Kidney glomerular epithelial cell (primary cell): ENCODE data around the gene MT1F.
"Not testable (repeated sequence)": the region's sequence is repeated elsewhere in the genome, so short reads cannot be mapped to it uniquely, and the experiment has no call there.

Experiments
- DNase-seq: peaks from one replicate; lab custom pipeline; 2025; lab: John Stamatoyannopoulos, UW

MT1F gene

GRCh38 chr16:56657555-56658326 is at the start of gene MT1F:
Gene MT1F (plus strand): TSS chr16:56657959. CDS start chr16:56658059, 100 bp downstream.
- peak; percentile 91 for DNase-seq

- peak; percentile 97 for DNase-seq
Observed at GRCh38 chr16:56608043-56608875, 49.5 kb upstream of the MT1F start, which contains the start of gene MT2A. Gene MT2A (plus strand): TSS chr16:56608584. CDS start chr16:56608656, 72 bp downstream.

DNA sequence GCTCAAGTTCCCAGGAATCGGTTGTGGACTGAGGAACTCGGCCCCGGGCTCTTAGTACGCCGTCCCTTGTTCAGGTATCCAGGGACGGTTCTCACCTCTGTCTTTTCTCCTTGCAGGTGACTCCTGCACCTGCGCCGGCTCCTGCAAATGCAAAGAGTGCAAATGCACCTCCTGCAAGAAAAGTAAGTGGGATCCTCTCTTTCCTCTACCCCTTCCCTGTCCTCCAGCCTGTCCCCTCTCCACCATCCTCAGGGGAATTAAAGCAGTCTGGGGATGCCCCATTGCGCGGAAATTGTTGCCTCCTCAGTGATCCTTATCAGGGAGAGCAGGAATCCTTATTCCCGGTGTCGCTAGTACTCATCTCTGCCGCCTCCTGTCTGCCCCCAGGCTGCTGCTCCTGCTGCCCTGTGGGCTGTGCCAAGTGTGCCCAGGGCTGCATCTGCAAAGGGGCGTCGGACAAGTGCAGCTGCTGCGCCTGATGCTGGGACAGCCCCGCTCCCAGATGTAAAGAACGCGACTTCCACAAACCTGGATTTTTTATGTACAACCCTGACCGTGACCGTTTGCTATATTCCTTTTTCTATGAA is 48.8 kb upstream of the MT1F start:
- no peak for DNase-seq

DNA sequence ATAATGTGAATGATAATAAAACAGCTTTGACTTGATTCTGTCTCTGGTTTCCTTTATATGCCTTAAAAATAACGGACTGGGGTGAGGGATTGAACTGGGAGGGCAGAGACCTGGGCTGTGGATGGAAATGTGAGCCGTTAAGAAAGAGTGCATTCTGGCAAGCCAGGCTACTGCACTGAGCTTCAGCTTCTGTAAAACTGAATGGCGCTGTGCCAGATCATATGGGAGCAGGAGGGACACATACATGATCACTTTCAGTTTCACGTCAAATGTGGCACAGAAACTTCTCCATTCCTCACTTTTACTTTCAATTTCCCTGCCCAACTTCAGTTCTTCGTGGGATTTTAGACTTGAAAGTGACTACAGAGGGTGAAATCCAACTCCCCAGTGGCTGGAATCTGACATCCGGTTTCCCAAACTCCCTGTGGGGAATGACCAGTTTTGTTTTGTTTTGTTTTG is 48.3 kb upstream of the MT1F start:
- DNase-seq: no peak

DNA sequence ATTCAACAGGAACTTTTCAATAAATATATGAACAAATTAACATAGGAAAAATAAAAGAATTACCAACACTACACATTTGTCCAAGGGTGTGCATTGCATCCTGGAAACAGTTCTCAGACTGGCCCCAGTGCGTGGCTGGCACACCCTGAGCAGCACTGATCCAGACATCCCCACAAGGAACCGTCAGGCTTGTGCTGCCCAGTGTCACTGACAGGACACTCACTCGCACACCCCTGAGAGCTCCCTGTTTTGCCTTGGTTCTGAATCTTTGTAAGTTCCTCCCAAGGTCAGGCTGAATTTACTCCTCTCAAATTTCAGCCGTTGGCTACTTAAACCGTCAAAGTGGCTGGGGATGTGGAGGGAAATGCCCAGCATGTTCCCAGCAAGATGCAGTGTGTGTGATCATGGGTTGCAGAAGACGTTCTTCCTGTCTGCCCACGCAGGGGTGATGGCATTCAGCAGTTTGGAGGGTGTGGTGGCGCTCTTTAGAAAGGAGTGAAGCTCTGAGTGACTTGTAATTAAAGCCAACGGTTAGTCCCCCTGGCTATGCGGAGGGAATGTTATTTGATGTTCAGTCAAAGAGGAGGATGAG is 47.6 kb upstream of the MT1F start:
- peak; percentile 61 for DNase-seq

- DNase-seq: no peak
Observed at GRCh38 chr16:56610609-56611111, 47.1 kb upstream of the MT1F start.

DNA sequence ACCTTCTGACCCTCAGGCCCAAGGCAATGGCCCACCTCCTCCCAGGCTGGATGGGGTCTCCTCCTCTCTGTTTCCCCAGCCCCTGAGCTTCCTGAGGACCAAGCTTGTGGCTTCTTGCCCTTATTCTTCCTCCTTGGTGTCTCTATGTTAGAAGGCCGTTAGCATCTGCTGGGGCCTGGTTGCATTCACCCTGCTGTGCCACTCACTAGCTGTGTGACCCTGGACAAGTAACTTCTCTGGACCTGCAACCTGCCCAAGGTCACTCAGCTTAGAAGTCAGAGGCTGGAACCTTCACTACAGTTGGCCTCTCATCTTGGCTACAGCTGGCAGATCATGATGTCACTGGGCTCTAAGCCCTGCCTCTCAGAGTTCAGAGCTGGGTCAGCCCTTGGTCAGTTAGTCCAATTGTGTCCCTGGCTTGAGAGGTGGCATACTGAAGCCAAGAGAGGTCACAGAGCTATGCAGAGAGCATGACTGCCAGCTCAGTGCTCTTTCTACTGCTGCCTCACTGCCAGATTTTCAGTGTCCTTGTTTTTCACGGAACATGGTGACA is 46.4 kb upstream of the MT1F start:
- peak; percentile 16 for DNase-seq

GRCh38 chr16:56613706-56614105 is 44.1 kb upstream of the MT1F start:
- peak; percentile 6 for DNase-seq

GRCh38 chr16:56614549-56614991 is 43.2 kb upstream of the MT1F start:
- peak; percentile 98 for DNase-seq

- peak; percentile 30 for DNase-seq
Observed at GRCh38 chr16:56615353-56615752, 42.4 kb upstream of the MT1F start.

GRCh38 chr16:56616608-56617211 is 41.0 kb upstream of the MT1F start:
- no peak for DNase-seq

DNA sequence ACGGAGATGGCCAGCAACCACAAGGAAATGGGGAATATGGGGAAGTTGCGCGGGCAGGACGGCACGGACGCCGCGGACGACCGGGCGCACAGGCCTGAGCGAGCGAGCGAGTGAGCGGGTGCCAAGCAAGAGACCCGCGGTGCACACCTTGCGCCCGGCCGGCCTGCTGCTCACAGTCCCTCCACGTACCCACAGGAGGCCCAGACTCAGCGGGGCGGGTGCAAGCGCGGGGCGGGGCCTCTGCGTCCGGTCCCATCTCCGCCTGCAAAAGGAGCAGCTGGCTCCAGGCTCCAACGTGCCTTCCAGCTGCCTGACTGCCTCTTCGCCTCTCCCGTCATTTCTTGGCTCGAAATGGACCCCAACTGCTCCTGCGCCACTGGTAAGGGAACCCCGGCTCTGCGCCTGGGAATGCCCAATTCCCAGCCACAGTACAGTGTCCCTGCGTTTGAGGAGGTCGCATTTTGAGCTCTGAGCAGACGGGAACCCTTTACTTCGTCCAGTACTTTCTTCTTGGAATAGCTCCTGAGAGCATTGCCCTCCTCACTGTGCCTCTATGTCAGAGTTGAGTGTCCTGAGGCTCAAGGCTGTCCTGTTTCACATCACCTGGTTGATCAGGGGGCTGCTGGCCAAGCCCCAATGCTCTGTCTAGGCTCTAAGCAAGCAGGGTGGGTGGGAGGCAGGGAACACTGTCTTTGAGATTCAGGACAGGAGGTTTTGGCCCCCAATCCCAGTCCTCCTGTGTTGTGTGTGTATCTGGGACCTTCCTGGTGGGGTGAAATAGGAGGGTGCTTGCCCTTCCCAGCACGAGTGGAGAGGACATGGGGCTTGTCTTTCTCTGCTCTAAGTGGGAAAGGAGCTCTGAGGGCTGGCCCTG is 40.3 kb upstream of the MT1F start:
- DNase-seq: peak; percentile 33

DNA sequence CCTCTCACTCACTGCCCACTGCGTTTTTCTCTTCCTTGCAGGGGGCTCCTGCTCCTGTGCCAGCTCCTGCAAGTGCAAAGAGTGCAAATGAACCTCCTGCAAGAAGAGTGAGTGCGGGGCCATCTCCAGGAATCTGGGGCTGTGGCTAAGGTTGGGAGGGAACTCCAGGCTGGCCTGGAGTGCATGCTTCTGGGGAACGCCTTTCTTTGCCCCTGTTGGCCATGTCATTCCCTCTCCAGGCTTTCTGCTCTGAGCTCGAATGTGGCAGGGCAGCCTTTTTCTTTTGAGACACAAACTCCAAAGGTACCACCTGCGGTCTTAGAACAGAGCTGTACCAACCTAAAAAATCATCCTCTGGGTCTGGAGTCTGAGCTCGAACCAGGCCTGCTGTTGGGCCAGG is 39.6 kb upstream of the MT1F start:
- no peak for DNase-seq

DNA sequence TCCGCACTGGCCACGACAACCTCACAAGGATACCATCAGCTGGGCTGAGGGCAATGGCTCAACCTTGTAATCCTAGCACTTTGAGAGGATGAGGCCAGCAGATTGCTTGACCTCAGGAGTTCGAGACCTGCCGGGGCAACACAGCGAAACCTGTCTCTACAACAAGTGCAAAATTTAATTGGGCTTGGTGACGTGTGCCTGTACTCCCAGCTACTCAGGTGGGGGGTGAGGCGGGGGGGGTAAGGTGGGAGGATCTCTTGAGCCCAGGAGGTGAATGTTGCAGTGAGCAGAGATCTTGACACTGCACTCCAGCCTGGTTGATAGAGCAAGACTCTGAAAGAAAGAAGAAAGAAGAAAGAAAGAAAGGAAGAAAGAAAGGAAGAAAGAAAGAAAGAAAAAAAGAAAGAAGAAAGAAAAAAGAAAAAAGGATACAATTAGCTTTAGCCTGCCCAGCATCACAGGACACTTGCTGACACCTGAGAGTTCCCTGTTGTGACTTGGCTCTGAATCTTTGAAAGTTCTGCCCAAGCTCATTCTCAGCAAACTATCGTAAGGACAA is 37.3 kb upstream of the MT1F start:
- DNase-seq: no peak

DNA sequence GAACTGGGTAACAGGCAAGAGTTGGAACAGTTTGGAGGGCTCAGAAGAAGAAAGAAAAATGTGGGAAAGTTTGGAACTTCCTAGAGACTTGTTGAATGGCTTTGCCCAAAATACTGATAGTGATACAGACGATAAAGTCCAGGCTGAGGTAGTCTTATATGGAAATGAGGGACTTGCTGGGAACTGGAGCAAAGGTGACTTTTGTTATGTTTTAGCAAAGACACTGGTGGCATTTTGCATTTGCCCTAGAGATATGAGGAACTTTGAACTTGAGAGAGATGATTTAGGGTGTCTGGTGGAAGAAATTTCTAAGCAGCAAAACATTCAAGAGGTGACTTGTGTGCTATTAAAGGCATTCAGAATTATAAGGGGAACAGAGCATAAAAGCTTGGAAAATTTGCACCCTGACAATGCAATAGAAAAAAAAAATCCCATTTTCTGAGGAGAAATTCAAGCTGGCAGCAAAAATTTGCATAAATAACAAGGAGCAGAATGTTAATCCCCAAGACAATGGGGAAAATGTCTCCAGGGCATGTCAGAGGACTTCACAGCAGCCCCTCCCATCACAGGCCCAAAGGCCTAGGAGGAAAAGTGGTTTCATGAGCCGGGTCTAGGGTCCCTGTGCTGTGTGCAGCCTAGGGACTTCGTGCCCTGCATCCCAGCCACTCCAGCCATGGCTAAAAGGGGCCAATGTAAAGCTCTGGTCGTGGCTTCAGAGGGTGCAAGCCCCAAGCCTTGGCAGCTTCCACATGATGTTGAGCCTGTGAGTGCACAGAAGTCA is 35.9 kb upstream of the MT1F start:
- not testable (repeated sequence) for DNase-seq

- DNase-seq: not testable (repeated sequence)
Observed at GRCh38 chr16:56623184-56623583, 34.6 kb upstream of the MT1F start.

DNA sequence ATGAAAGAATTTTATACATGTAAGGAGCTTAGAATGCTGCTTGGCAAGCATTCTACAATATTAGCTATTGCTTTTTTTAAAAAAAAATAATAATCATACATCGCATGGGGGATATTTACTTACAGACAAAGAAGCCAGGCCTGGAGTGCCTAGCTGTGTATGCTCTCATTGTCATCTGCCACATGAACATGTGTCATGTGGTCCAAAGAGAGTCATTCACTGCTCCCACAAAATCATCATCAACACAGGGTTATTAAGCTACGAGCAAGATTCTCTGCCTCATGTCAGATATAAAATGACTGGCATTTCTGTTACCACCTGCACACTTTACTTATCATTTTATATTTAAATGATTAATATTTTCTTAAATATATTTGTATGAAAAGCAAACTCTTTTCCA is 34.1 kb upstream of the MT1F start:
- DNase-seq: no peak

DNA sequence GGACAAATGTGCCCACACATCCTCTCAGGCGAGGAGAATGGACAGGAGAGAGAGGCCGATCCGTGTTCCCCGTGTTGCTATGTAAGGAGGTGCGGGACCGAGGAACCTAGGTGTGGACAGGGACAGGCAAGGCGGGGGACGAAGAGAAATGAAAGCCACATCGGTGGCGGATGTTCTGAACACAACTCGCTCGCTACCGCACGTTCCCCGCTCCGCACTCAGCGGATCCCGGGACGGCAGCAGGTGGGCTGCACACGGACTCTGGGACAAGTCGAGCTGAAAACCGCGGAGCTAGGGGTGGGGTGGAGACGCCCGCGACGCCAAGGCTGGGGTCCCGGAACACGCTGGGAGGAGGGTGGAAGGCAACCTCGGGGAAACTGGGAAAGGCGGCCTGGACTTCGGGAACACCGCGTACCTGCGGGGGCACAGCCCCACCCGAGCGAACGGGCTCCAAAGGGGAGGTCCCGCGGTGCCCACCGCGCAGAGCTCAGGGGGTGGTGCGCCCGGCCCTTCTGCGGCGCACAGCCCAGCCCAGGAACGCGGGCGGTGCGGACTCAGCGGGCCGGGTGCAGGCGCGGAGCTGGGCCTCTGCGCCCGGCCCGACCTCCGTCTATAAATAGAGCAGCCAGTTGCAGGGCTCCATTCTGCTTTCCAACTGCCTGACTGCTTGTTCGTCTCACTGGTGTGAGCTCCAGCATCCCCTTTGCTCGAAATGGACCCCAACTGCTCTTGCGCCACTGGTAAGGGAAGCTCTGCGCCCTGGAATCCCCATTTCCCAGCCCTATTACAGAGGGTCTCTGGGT is 32.4 kb upstream of the MT1F start, which contains the start of gene MT1E:
TSS of gene MT1E (plus strand) at position 642 of the 803 bp plus-strand sequence. CDS start at position 713, 71 bp downstream.
- peak; percentile 78 for DNase-seq
